Stimulated activated naive CD8-positive, alpha-beta T cell treated with anti-CD3 and anti-CD28 coated beads, Interleukin-15, Interleukin-2, amounts not matched to agents 100 ng/mL and 50 ng/mL, for 24 hours (primary cell): ENCODE results near the gene PPM1H.
"Not testable (repeated sequence)": the region's sequence is repeated elsewhere in the genome, so short reads cannot be mapped to it uniquely, and the experiment has no call there.

ENCODE experiments used
- H3K27ac Mint-ChIP-seq: one replicate; pipeline ENCODE4 v1.8.0; 2021; ENCODE audit warnings: mild to moderate bottlenecking, mixed read lengths
- H3K27me3 Mint-ChIP-seq: one replicate; pipeline ENCODE4 v1.8.0; 2021; ENCODE audit warnings: mixed read lengths
- H3K36me3 Mint-ChIP-seq: one replicate; pipeline ENCODE4 v1.8.0; 2021; ENCODE audit warnings: low read depth, mixed read lengths
- H3K4me1 Mint-ChIP-seq: one replicate; pipeline ENCODE4 v1.8.0; 2021; ENCODE audit warnings: low read depth, mixed read lengths
- H3K4me3 Mint-ChIP-seq: one replicate; pipeline ENCODE4 v1.8.0; 2021; ENCODE audit warnings: mild to moderate bottlenecking, mixed read lengths
- H3K9me3 Mint-ChIP-seq: one replicate; pipeline ENCODE4 v1.8.0; 2021; ENCODE audit warnings: mixed read lengths

Gene PPM1H

DNA sequence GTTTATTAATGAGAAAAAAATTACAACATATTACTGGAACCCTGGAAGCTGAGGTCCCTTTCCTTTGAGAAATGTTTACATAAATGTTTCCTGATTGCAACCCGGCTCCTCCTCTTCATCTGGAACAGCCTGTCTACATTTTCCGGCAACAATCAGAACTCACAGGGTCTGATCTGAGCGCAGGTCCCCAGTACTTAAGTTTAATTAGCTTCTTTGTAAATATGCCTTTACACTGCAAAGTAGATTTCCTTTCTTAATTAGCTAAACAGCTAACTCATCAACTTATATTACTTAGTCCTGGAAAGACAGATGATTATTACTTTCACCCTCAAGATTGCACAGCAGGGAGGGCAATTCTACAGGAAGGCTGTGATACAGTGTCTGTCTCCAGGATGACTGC, 255.3 kb downstream of the PPM1H start:
- peaks cover 10% of the 10 kb centered on the region for H3K27me3 Mint-ChIP-seq
- H3K9me3 Mint-ChIP-seq = no peaks in the 10 kb centered on the region
- no peak overlapping the region for H3K27ac Mint-ChIP-seq
- H3K4me3 Mint-ChIP-seq = no peak overlapping the region
- H3K36me3 Mint-ChIP-seq = no peaks in the 10 kb centered on the region
- H3K4me1 Mint-ChIP-seq = no peaks in the 10 kb centered on the region

DNA sequence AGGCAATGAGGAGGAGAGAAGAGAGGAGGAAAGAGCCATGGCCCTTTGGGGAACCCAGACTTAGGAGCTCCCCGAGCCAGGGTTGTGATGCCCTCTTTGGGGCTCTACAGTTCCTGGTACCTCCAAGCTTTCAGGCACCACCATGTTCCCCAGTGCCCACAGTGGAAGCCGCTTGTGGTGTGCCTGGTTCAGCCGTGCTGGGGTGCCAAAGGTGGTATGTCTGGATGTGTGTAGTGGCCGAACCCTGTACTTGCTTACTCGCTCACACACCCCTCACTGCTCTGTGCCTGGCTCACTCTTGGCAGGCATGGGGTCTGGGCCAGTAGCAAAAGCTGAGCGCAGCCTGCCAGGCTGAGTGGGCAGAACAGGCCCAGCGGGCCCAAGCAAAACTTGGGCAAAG, 257.6 kb downstream of the PPM1H start:
- Mint-ChIP-seq H3K27ac (no peak overlapping the region), H3K4me1 (no peaks in the 10 kb centered on the region), H3K36me3 (no peaks in the 10 kb centered on the region), H3K9me3 (no peaks in the 10 kb centered on the region), H3K4me3 (no peak overlapping the region), H3K27me3 (peaks cover 11% of the 10 kb centered on the region)

GRCh38 chr12:62676521-62677307, 258.2 kb downstream of the PPM1H start:
- H3K4me3 Mint-ChIP-seq = no peak overlapping the region
- no peaks in the 10 kb centered on the region for H3K36me3 Mint-ChIP-seq
- H3K9me3 Mint-ChIP-seq = no peaks in the 10 kb centered on the region
- peaks cover 14% of the 10 kb centered on the region for H3K27me3 Mint-ChIP-seq
- H3K4me1 Mint-ChIP-seq = no peaks in the 10 kb centered on the region
- H3K27ac Mint-ChIP-seq = no peak overlapping the region

DNA sequence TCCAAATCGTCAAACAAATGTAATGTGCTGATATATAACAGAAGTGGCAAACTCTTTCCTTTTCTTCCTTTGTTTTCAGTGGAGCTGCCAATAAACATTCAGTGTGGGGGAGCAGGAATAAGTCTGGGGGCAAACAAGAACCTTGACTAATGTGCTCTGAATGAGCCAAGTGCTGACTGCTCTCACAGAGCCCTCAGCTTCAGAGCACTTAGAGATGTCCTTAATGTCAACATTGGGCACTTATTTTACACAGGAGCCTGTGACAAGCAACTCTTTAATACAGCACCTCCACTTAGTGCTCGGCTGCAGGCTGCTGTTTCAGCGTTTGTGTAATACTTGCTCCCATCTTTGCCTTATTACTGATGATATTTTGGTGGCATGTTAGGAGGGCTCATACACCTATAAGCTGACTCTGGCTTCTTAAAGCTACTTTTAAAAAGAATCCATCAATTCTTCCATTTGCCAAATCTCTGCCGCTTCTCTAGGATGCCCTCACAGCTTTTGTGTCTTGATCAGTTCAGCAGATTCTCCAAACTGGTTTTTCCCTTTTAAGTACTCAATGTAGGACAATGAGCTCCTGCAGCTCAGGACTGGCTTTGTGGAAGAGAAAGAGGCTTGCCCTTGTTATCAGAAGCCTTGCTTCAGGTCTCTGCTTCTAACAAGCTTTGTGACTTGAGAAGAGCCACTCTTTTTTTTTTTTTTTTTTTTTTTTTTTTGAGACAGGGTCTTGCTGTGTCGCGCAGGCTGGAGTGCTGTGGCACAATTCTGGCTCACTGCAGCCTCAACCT, 261.7 kb downstream of the PPM1H start:
- H3K36me3 Mint-ChIP-seq = no peaks in the 10 kb centered on the region
- peaks cover 7% of the 10 kb centered on the region for H3K27me3 Mint-ChIP-seq
- H3K4me1 Mint-ChIP-seq = no peaks in the 10 kb centered on the region
- no peaks in the 10 kb centered on the region for H3K9me3 Mint-ChIP-seq
- H3K4me3 Mint-ChIP-seq = no peak overlapping the region
- no peak overlapping the region for H3K27ac Mint-ChIP-seq

DNA sequence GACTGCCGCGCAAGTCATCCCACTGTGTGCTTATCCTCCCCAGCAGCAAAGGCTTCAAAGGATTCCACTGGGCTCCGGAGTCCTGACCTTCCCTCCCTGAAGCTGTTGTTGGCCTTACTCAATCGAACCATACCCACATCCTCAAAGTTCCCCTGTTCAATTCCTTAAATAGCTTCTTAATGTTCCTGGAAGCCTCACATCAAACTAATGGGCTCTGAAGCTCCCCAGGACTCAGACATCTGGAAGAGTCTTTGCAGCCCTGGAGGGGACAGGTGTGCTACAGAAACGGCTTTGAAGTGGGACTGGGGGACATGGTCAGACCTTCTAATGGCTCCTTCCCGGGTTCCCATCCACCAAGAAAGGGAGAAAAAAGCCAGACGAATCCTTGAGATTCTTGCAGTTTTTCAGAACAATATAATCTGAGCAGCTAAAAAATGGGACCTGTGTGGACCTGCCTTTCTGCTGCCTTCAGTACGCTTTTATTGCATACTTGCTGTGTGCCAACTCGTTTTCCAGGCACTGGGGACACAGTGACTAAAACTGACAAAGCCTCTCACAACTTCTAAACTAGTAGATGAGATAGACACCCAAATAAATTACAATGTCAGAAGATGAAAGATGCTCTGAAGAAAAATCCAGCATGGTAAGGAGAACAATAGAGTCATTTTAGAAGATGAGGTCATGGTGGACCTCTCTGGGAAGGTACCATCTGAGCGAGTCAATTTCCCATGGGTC, 263.8 kb downstream of the PPM1H start:
- peaks cover 7% of the 10 kb centered on the region for H3K27me3 Mint-ChIP-seq
- H3K4me3 Mint-ChIP-seq = no peak overlapping the region
- H3K9me3 Mint-ChIP-seq = no peaks in the 10 kb centered on the region
- no peaks in the 10 kb centered on the region for H3K36me3 Mint-ChIP-seq
- no peaks in the 10 kb centered on the region for H3K4me1 Mint-ChIP-seq
- H3K27ac Mint-ChIP-seq = no peak overlapping the region

DNA sequence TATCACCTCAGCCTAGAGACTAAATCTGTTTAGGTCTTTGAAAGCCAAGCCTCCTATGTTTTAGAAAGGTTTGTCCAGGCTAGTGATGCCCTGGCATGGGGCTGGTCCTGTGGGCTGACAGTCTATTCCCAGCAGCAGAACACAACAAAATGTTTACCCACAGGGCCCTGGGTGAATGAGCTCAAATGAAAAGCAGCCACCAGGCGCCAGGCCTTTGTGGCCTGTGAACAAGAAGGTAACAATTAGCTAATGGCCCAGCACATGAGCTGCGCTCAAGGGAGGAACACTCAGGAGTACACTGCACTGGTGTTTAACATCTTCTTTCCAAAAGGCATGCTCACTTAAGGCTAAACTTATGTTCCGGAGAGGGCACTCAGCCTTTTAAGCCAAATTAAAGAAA, 266.2 kb downstream of the PPM1H start:
- Mint-ChIP-seq H3K27me3 (peaks cover 7% of the 10 kb centered on the region), H3K4me1 (no peaks in the 10 kb centered on the region), H3K36me3 (no peaks in the 10 kb centered on the region)

DNA sequence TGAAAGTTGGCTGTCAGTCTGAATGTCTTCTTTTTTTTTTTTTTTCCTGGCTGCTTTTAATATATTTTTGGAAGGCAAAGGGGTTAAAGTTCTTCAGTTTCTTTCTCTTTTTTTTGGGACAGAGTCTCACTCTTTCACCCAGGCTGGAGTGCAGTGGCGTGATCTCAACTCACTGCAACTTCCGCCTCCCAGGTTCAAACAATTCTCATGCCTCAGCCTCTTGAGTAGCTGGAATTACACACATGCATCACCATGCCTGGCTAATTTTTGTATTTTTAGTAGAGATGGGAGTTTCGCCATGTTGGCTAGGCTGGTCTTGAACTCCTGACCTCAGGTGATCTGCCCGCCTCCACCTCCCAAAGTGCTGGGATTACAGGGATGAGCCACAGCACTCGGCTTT, 270.0 kb downstream of the PPM1H start:
- not testable (repeated sequence) for H3K4me3 Mint-ChIP-seq, H3K27me3 Mint-ChIP-seq, H3K4me1 Mint-ChIP-seq, H3K36me3 Mint-ChIP-seq, H3K9me3 Mint-ChIP-seq, H3K27ac Mint-ChIP-seq

More for the DNA sequence above, 266.2 kb downstream of the PPM1H start:
- no peak overlapping the region for H3K27ac Mint-ChIP-seq
- no peaks in the 10 kb centered on the region for H3K9me3 Mint-ChIP-seq
- no peak overlapping the region for H3K4me3 Mint-ChIP-seq

- no peaks in the 10 kb centered on the region for H3K9me3 Mint-ChIP-seq
- no peaks in the 10 kb centered on the region for H3K36me3 Mint-ChIP-seq
- no peak overlapping the region for H3K27ac Mint-ChIP-seq
- H3K4me1 Mint-ChIP-seq = no peaks in the 10 kb centered on the region
- no peak overlapping the region for H3K4me3 Mint-ChIP-seq
- H3K27me3 Mint-ChIP-seq = peaks cover under 1% of the 10 kb centered on the region
Observed at GRCh38 chr12:62660756-62661155, 274.2 kb downstream of the PPM1H start.

DNA sequence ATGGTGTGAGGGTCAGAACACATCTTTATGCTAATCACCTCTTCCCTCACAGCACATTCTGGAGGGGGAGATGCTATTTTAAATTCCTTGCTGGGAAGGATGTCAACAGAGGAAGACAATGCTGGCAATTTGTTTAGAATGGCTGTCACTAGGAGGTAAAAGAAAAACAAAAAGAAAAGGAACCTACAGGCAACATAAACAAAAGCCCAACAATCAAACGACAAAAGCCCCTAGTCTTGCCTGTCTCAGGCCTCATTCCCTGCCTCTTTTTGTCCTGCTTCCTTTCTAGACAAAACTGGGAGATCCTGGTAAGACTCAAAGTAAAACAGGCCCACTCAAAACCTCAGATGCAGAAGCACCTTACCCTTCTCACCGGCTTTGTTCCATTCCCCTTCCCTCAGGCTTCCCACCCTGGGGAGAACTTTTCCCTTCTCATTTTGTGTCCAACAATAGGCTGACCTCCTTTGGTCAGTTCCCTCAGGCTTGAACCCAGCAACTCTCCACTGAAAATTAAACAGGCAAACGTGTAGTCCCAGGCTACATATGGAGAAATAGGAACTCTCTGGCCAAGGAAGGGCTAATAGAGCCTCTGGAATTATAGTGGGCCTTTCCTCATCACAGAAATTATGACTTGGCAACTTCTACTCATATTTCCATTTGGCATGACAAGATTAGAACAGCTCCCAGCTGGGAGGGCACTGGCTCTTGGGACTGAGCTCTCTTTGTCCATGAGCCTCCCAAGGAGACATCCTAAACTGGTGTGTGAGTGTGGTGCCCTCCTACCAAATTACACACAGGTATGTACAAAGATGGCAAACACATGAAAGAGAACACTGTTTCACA, 275.3 kb downstream of the PPM1H start:
- no peaks in the 10 kb centered on the region for H3K9me3 Mint-ChIP-seq
- H3K27ac Mint-ChIP-seq = no peak overlapping the region
- H3K4me1 Mint-ChIP-seq = no peaks in the 10 kb centered on the region
- peaks cover 7% of the 10 kb centered on the region for H3K27me3 Mint-ChIP-seq
- H3K4me3 Mint-ChIP-seq = no peak overlapping the region
- no peaks in the 10 kb centered on the region for H3K36me3 Mint-ChIP-seq

DNA sequence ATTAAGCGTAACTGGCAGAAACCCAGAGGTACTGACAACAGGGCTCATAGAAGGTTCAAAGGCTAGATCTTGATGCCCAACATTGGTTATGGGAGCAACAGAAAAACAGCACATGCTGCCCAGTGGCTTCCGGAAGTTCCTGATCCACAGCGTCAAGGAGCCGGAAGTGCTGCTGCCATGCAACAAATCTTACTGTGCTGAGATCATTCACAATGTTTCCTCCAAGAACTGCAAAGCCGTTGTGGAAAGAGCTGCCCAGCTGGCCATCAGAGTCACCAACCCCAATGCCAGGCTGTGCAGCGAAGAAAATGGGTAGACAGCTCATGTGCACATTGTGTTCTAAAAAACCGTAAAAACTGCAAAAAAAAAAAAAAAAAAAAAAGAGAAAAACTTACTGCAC, 276.0 kb downstream of the PPM1H start:
- peaks cover 11% of the 10 kb centered on the region for H3K27me3 Mint-ChIP-seq
- H3K27ac Mint-ChIP-seq = no peak overlapping the region
- H3K9me3 Mint-ChIP-seq = no peaks in the 10 kb centered on the region
- H3K4me3 Mint-ChIP-seq = no peak overlapping the region
- H3K36me3 Mint-ChIP-seq = no peaks in the 10 kb centered on the region
- peaks cover 4% of the 10 kb centered on the region for H3K4me1 Mint-ChIP-seq

GRCh38 chr12:62657363-62657632, 277.7 kb downstream of the PPM1H start:
- H3K36me3 Mint-ChIP-seq = no peaks in the 10 kb centered on the region
- peaks cover 4% of the 10 kb centered on the region for H3K4me1 Mint-ChIP-seq
- H3K9me3 Mint-ChIP-seq = no peaks in the 10 kb centered on the region
- H3K27ac Mint-ChIP-seq = no peak overlapping the region
- H3K27me3 Mint-ChIP-seq = peaks cover 11% of the 10 kb centered on the region
- H3K4me3 Mint-ChIP-seq = no peak overlapping the region

GRCh38 chr12:62656591-62657362, 278.2 kb downstream of the PPM1H start:
- H3K4me3 Mint-ChIP-seq = no peak overlapping the region
- H3K9me3 Mint-ChIP-seq = no peaks in the 10 kb centered on the region
- no peak overlapping the region for H3K27ac Mint-ChIP-seq
- peaks cover 11% of the 10 kb centered on the region for H3K27me3 Mint-ChIP-seq
- H3K4me1 Mint-ChIP-seq = peaks cover 4% of the 10 kb centered on the region
- no peaks in the 10 kb centered on the region for H3K36me3 Mint-ChIP-seq

DNA sequence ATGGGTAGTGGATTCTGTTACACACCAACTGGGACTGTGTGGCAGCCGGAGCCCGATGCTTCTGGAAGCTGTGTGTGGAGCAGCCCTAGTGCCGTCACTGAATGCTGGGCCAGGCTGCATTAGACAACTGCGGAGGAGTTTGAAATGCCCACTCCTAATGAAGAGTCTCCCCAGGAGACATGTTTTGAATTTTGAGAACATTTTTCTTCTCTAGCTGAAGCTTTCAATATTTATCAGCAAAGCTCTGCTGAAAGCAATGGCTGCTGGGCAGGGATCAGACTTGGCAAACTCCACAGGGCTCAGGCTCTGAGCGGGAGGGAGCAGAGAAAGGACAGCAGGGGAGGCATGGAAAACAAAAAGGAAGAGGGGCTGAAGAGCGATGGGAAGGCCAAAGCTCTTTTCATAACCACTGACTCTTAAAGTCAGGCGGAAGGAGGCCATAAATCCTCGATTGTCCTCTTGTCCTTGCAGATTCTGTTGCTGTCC, 279.2 kb downstream of the PPM1H start:
- H3K9me3 Mint-ChIP-seq = no peaks in the 10 kb centered on the region

More for the DNA sequence above, 279.2 kb downstream of the PPM1H start:
- no peak overlapping the region for H3K27ac Mint-ChIP-seq
- no peaks in the 10 kb centered on the region for H3K36me3 Mint-ChIP-seq
- H3K4me3 Mint-ChIP-seq = no peak overlapping the region
- H3K4me1 Mint-ChIP-seq = peaks cover 4% of the 10 kb centered on the region
- H3K27me3 Mint-ChIP-seq = peaks cover 11% of the 10 kb centered on the region
